ENCODE results near the gene ETFB.

GRCh38 chr19:51354103-51354741 lies 12.0 kb downstream of the ETFB start:
- TF ChIP-seq CTCF (IDR thresholded peaks at IDR 0.05), result no peak
- no peak for TF ChIP-seq RCOR1 (IDR thresholded peaks at IDR 0.05; ENCODE audit: low read length)
- no peak for TF ChIP-seq ZBTB33 (IDR thresholded peaks at IDR 0.05; ENCODE audit: borderline replicate concordance, low read depth)
- TF ChIP-seq USF1 (IDR thresholded peaks at IDR 0.05; ENCODE audit: borderline replicate concordance, low read depth), result no peak
- TF ChIP-seq SIN3A (IDR thresholded peaks at IDR 0.05; ENCODE audit: borderline replicate concordance, low read depth, low read length), result no peak
- TF ChIP-seq EZH2phosphoT487 (IDR thresholded peaks at IDR 0.05; ENCODE audit: borderline replicate concordance, low read depth), result no peak
- TF ChIP-seq MAX (IDR thresholded peaks at IDR 0.05; ENCODE audit: low read depth), result no peak
- no peak for TF ChIP-seq EP300 (IDR thresholded peaks at IDR 0.05; ENCODE audit: borderline replicate concordance in 1 of 2, low read depth in 1 of 2, low read length in 1 of 2)
- TF ChIP-seq ELF1 (IDR thresholded peaks at IDR 0.05), result no peak
- TF ChIP-seq RFX5 (IDR thresholded peaks at IDR 0.05; ENCODE audit: low read length), result no peak
- no peak for TF ChIP-seq JUND (IDR thresholded peaks at IDR 0.05)
- TF ChIP-seq TCF12 (IDR thresholded peaks at IDR 0.05), result no peak
